Endothelial cell of umbilical vein (primary cell): ENCODE measurements around the gene LRP11. TPM values are rescaled to one million over a fixed set of nuclear protein-coding genes. Genes with fewer than 3 reads are reported as not detected.

ENCODE experiments used
- BruUV-seq: library from RNA; stranded (reverse); fragments of 400-500 nt; replicated peaks from 2 replicates; lab custom pipeline; 2021; lab: Mats Ljungman, UMichigan
- CTCF ChIA-PET: fragments of 300-600, 350-600 bp; sonication (Branson Sonifier 250); formaldehyde crosslinking; loops from one replicate; lab custom pipeline; 2021; ENCODE audit warnings: antibody characterized with exemption, inconsistent platforms; lab: Charles Lee
- POLR2A ChIA-PET: fragments of 300-600, 350-600 bp; sonication (Branson Sonifier 250); formaldehyde crosslinking; loops from one replicate; lab custom pipeline; 2021; ENCODE audit warnings: antibody characterized with exemption, inconsistent platforms; lab: Charles Lee
- DNase-seq: peaks from one replicate; pipeline ENCODE4 v3.0.0-alpha.2; 2011; ENCODE audit warnings: low read depth, low spot score
- FAIRE-seq: peaks from 2 replicates; lab custom pipeline; 2011; peaks lifted over from hg19 to GRCh38; lab: Jason Lieb, UNC
- H2AFZ ChIP-seq: 2 replicates; pipeline ENCODE4 v1.6.0; 2012; ENCODE audit warnings: low read depth, low read length, control low read depth, inconsistent platforms
- H3K27ac ChIP-seq: 2 replicates; pipeline ENCODE4 v1.5.1; 2011; ENCODE audit warnings: low read depth, mild to moderate bottlenecking, control low read depth, low read length, moderate library complexity; ENCODE audit not compliant: insufficient read depth
- H3K27me3 ChIP-seq, 2 experiments: 2 replicates each; pipeline versions ENCODE4 v1.6.0 to v1.6.1; 2011; ENCODE audit warnings: low read length in 2 of 2, mixed read lengths in 1 of 2; ENCODE audit not compliant: control insufficient read depth in 2 of 2, insufficient read depth in 2 of 2
- H3K36me3 ChIP-seq, 2 experiments: 2 replicates in 1 of 2; 3 replicates in 1 of 2; pipeline ENCODE4 v1.5.1; 2011; ENCODE audit warnings: low read length in 2 of 2, mild to moderate bottlenecking in 1 of 2, moderate library complexity in 1 of 2; ENCODE audit not compliant: control insufficient read depth in 2 of 2, insufficient read depth in 2 of 2; ENCODE audit errors: extremely low read depth in 1 of 2
- H3K4me1 ChIP-seq: 3 replicates; pipeline ENCODE4 v1.5.1; 2011; ENCODE audit warnings: mild to moderate bottlenecking, low read length; ENCODE audit not compliant: control insufficient read depth, insufficient read depth; ENCODE audit errors: extremely low read depth
- H3K4me2 ChIP-seq: 2 replicates; pipeline ENCODE4 v1.6.1; 2011; ENCODE audit warnings: low read length, control low read depth, mixed read lengths; ENCODE audit not compliant: insufficient read depth
- H3K4me3 ChIP-seq, 3 experiments: fragments of 200-600 bp in 1 of 3; sonication (generic), shearing (Covaris generic) in 1 of 3; replicated peaks in 1 of 3; 2 replicates each; pipeline ENCODE4 v1.5.1; 2011 to 2016; ENCODE audit warnings: control low read depth in 3 of 3, low read length in 3 of 3, mild to moderate bottlenecking in 2 of 3, inconsistent platforms in 1 of 3, low read depth in 1 of 3, moderate library complexity in 1 of 3; ENCODE audit not compliant: insufficient read depth in 1 of 3
- H3K79me2 ChIP-seq: 2 replicates; pipeline ENCODE4 v1.6.0; 2012; ENCODE audit warnings: low read length, inconsistent platforms; ENCODE audit not compliant: control insufficient read depth, insufficient read depth
- H3K9ac ChIP-seq: replicated peaks from 2 replicates; pipeline ENCODE3; 2011; ENCODE audit warnings: low read length, control low read depth; ENCODE audit not compliant: insufficient read depth; ENCODE audit errors: extremely low read depth
- H3K9me1 ChIP-seq: replicated peaks from 3 replicates; pipeline ENCODE4 v1.6.0; 2011; ENCODE audit warnings: mild to moderate bottlenecking, low read length; ENCODE audit not compliant: control insufficient read depth, insufficient read depth; ENCODE audit errors: extremely low read depth
- H3K9me3 ChIP-seq: replicated peaks from 2 replicates; pipeline ENCODE4 v1.5.1; 2012; ENCODE audit warnings: low read length, inconsistent platforms; ENCODE audit not compliant: control insufficient read depth, insufficient read depth
- H4K20me1 ChIP-seq: replicated peaks from 2 replicates; pipeline ENCODE3; 2011; ENCODE audit warnings: mild to moderate bottlenecking, low read length; ENCODE audit not compliant: control insufficient read depth, insufficient read depth; ENCODE audit errors: extremely low read depth
- CTCF ChIP-seq, 2 donors: IDR thresholded peaks; 1 replicate in 1 of 2; 2 replicates in 1 of 2; pipeline ENCODE4 v1.5.1; 2011; ENCODE audit warnings: low read length in 2 of 2, mild to moderate bottlenecking in 2 of 2, moderate library complexity in 2 of 2, control low read depth in 1 of 2, inconsistent platforms in 1 of 2, low read depth in 1 of 2; ENCODE audit not compliant: insufficient read depth in 1 of 2; ENCODE audit errors: extremely low read depth in 1 of 2
- EZH2 ChIP-seq: IDR thresholded peaks from 2 replicates; pipeline ENCODE4 v1.6.1; 2012; ENCODE audit warnings: borderline replicate concordance, low read depth, mild to moderate bottlenecking, moderate library complexity, low read length, inconsistent platforms; ENCODE audit not compliant: severe bottlenecking
- FOS ChIP-seq: IDR thresholded peaks from 2 replicates; pipeline ENCODE4 v1.6.1; 2011; ENCODE audit warnings: mild to moderate bottlenecking, low read length, moderate library complexity, borderline replicate concordance; ENCODE audit not compliant: insufficient read depth
- GATA2 ChIP-seq: IDR thresholded peaks from 2 replicates; pipeline ENCODE4 v1.7.0; 2011; ENCODE audit warnings: low read depth, mild to moderate bottlenecking, moderate library complexity, mixed read lengths, low read length; ENCODE audit not compliant: insufficient read length, insufficient read depth
- JUN ChIP-seq: IDR thresholded peaks from 2 replicates; pipeline ENCODE4 v1.6.1; 2011; ENCODE audit warnings: borderline replicate concordance, low read depth; ENCODE audit not compliant: insufficient read length, insufficient read depth
- MAX ChIP-seq: IDR thresholded peaks from 2 replicates; pipeline ENCODE4 v1.6.1; 2011; ENCODE audit not compliant: insufficient read depth, insufficient read length
- MYC ChIP-seq: IDR thresholded peaks from one replicate; pipeline ENCODE4 v1.6.1; 2011; ENCODE audit warnings: mild to moderate bottlenecking, low read depth, low read length
- POLR2A ChIP-seq: IDR thresholded peaks from 2 replicates; pipeline ENCODE4 v1.6.1; 2012; ENCODE audit warnings: low read depth, mild to moderate bottlenecking, control low read depth, low read length
- POLR2AphosphoS5 ChIP-seq: IDR thresholded peaks from 2 replicates; pipeline ENCODE4 v1.6.1; 2012; ENCODE audit warnings: low read depth, mild to moderate bottlenecking, control low read depth, low read length, moderate library complexity; ENCODE audit not compliant: insufficient read depth
- dilution Hi-C: fragments of 300-500 bp; cut with MboI; formaldehyde crosslinking; loops from one replicate; pipeline ENCODE4 v1.15.0; 2019; ENCODE audit warnings: low sequenced_read_pairs; ENCODE audit not compliant: extremely low pct_ligation_motif_present
- intact Hi-C: fragments of 100-400 bp; cut with micrococcal nuclease; formaldehyde crosslinking; loops from one replicate; pipeline ENCODE4 v1.10.0; 2022
- polyA plus RNA-seq, 4 experiments: library from polyadenylated mRNA; depleted of rRNA in 3 of 4; stranded (reverse) in 3 of 4; unstranded in 1 of 4; fragments of >200 nt; gene quantifications; 2 replicates each; pipeline versions ENCODE4 v1.2.1 to v1.2.3, GENCODE V29; 2011 to 2012; ENCODE audit warnings: missing spikeins in 1 of 4
- total RNA-seq: library from RNA; stranded (reverse); gene quantifications from 2 replicates; pipeline ENCODE4 v1.2.3, GENCODE V29; 2021

LRP11 gene
- total and polyA plus RNA-seq, 2 donors (not counting 3 experiments of a cell fraction or from before 2014, with no cell fraction given), result 23.1 to 59.1 TPM

GRCh38 chr6:149771925-149772324 is 92.2 kb downstream of the LRP11 start:
- no peaks in the 10 kb centered on the region for H3K27me3 ChIP-seq
- H3K79me2 ChIP-seq, result peaks cover 22% of the 10 kb centered on the region
- peaks cover 2% of the 10 kb centered on the region for H4K20me1 ChIP-seq
- no peak overlapping the region for H3K4me3 ChIP-seq
- H3K4me2 ChIP-seq, result no peak overlapping the region
- POLR2A ChIA-PET, result no interaction called here
- intact Hi-C loops (no loop called here), dilution Hi-C loops (no loop called here)
- BruUV-seq, result no TSS peak
- no peak overlapping the region for H2AFZ ChIP-seq
- H3K4me1 ChIP-seq, result no peaks in the 10 kb centered on the region
- TF ChIP-seq GATA2 (no peak), POLR2A (no peak), EZH2 (no peak), MYC (no peak), JUN (no peak)
- peaks cover 0 to 8% of the 10 kb centered on the region in 2 experiments for H3K36me3 ChIP-seq
- FAIRE-seq (no peak), DNase-seq (no peak)
- H3K9me3 ChIP-seq, result no peaks in the 10 kb centered on the region
- no peaks in the 10 kb centered on the region for H3K9me1 ChIP-seq
- CTCF ChIA-PET, result no interaction called here
- no peak overlapping the region for H3K9ac ChIP-seq
- H3K27ac ChIP-seq, result no peak overlapping the region

- peaks cover 0 to 8% of the 10 kb centered on the region in 2 experiments for H3K36me3 ChIP-seq
- intact Hi-C loops, result no loop called here
- dilution Hi-C loops, result no loop called here
- peaks cover 2% of the 10 kb centered on the region for H4K20me1 ChIP-seq
- no peaks in the 10 kb centered on the region for H3K27me3 ChIP-seq
- ChIA-PET CTCF (no interaction called here), POLR2A (no interaction called here)
- FAIRE-seq (no peak), DNase-seq (no peak)
- H3K4me3 ChIP-seq, result no peak overlapping the region
- H3K4me1 ChIP-seq, result no peaks in the 10 kb centered on the region
- no peak overlapping the region for H3K4me2 ChIP-seq
- no peak overlapping the region for H3K9ac ChIP-seq
- H2AFZ ChIP-seq, result no peak overlapping the region
- peaks cover 27% of the 10 kb centered on the region for H3K79me2 ChIP-seq
- H3K9me3 ChIP-seq, result no peaks in the 10 kb centered on the region
- no peak overlapping the region for H3K27ac ChIP-seq
- H3K9me1 ChIP-seq, result no peaks in the 10 kb centered on the region
- TF ChIP-seq JUN (no peak), MAX (no peak), GATA2 (no peak), MYC (no peak), POLR2AphosphoS5 (no peak), FOS (no peak), EZH2 (no peak), CTCF (IDR thresholded peaks at IDR 0.05; ENCODE audit: extremely low read depth in 1 of 2, insufficient read depth in 1 of 2, low read depth in 1 of 2, low read length in 2 of 2) (no peak), POLR2A (no peak)
- no TSS peak for BruUV-seq
Measured at GRCh38 chr6:149771185-149771584, 93.0 kb downstream of the LRP11 start.
